ENCODE data around the gene RPL7L1.
"Not testable (repeated sequence)": the region's sequence is repeated elsewhere in the genome, so short reads cannot be mapped to it uniquely, and the experiment has no call there.

Gene RPL7L1

DNA sequence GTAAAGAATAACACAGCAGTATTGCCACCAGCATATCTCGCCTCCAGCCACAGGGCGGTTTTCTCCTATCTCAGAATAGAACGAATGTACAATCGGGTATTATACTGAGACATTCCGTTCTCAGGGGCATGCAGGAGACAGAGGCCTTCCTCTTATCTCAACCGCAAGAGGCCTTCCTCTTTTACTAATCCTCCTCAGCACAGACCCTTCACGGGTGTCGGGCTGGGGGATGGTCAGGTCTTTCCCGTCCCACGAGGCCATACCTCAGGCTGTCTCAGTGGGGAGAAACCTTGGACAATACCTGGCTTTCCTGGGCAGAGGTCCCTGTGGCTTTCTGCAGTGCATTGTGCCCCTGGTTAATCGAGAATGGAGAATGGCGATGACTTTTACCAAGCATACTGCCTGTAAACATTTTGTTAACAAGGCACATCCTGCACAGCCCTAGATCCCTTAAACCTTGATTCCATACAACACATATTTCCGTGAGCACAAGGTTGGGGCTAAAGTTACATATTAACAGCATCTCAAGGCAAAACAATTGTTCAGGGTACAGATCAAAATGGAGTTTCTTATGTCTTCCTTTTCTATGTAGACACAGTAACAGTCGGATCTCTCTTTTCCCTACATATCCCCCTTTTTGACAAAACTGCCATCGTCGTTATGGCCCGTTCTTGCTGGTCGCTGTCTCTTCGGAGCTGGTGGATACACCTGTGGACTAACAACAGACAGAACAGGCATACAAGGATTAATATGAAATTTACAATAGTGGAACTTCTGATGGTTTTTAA is 14.8 kb downstream of the RPL7L1 start:
- DNase-seq = not testable (repeated sequence)

DNA sequence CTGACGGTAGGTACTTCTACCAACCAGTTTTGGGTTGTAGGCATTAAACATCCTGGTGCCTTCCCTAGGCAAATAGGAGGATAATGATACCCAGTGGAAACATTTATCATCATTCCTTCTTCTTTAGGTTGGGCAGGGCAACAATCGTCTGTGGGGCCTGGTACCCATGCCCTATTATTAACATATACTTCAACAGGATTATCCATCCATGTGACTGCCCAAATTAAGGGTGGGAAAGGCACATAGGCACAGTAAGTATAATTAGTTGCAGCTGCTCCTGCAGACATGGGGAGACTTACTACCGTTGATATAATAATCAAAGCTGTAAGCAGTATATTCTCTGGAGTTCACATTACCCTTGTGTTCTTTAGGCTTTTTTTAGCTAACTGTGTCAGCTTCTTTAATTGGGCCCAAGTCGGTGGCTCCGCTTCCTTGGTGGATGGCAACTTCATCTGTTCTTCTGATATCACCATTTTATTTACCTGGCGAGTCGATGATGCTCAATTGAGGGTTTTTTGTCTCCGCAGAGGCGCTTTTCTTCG is 16.8 kb downstream of the RPL7L1 start:
- no peak for DNase-seq

DNA sequence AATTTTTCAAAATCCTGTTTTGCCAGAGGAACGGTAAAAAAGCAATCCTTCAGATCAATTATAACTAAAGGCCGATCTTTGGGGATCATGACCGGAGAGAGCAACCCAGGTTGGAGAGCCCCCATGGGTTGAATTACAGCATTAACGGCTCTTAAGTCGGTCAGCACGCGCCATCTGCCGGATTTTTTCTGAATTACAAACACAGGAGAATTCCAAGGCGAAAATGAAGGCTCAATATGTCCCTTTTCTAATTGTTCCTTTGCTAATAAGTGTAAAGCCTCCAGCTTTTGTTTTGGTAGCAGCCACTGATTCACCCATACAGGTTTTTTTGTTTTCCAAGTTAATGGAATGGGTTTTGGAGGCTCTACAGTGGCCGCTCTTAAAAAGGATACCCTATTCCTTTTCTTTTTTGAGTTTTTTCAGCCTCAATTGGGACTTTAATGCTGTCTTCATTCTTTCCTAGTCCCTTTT is 19.5 kb downstream of the RPL7L1 start:
- peak; percentile 71 for DNase-seq

DNA sequence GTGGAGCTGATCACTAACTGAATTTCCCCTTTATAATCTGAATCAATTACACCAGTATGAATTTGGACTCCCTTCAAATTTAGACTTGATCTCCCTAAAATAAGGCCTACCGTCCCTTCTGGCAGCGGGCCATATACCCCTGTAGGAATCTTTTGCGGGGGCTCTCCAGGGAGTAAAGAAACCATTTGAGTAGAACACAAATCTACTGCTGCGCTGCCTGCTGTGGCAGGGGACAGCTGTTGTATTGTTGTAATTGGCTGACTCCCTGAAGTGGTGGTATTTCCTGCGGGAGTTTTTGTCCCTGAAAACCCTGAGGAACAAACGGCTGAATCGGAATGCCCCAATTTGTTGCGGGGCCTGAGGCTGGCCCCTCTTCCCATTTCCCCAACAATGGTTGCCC is 20.5 kb downstream of the RPL7L1 start:
- DNase-seq = no peak

DNA sequence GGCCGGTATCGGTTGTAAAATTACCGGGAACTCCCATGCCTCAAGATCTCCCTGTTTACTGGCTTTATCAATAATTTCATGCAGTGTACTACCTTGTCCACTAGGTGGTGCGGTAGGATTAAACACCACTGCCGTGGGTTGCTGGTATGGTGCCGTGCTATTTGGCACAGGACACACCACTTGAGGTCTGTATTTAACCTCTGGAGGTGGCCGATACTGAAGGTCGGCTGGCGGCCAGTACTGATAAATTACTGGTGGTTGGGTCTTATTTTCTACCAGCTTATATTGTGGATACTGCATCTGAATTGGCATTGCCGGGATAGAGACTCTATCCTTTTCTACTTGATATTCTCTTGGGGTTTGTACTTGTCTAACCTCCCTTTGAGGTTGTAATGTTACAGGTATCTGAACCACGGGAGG is 22.1 kb downstream of the RPL7L1 start:
- peak; percentile 67 for DNase-seq

DNA sequence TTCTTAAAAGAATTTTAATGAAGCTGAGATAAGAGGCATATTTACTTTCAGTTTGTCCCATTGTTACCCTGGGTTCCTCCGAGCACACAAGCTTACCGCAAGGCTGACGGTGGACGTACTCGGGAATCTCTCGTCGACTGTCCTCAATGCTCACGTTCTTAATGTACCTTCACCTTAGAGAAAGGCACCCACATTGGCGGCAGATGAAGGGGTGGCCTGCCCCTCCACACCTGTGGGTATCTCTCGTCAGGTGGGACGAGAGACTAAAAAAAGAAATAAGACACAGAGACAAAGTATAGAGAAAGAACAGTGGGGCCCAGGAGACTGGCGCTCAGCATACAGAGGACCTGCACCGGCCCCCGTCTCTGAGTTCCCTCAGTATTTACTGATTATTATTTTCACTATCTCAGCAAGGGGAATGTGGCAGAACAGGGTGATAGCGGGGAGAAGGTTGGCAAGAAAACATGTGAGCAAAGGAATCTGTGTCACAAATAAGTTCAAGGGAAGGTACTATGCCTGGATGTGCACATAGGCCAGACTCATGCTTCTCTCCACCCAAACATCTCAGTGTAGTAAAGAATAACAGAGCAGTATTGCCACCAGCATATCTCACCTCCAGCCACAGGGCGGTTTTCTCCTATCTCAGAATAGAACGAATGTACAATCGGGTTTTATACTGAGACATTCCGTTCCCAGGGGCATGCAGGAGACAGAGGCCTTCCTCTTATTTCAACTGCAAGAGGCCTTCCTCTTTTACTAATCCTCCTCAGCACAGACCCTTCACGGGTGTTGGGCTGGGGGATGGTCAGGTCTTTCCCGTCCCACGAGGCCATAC is 23.2 kb downstream of the RPL7L1 start:
- not testable (repeated sequence) for DNase-seq

DNA sequence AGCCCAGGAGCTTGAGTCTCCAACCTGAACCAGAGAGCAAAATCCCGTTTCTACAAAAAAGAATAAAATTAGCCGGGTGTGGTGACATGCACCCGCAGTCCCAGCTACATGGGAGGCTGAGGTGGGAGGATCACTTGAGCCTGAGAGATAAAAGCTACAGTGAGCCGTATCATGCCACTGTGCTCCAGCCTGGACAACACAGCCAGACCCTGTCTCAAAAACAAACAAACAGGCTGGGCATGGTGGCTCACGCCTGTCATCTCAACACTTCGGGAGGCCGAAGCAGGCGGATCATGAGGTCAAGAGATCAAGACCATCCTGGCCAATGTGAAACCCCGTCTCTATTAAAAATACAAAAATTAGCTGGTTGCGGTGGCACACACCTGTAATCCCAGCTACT is 25.1 kb downstream of the RPL7L1 start:
- no peak for DNase-seq

DNA sequence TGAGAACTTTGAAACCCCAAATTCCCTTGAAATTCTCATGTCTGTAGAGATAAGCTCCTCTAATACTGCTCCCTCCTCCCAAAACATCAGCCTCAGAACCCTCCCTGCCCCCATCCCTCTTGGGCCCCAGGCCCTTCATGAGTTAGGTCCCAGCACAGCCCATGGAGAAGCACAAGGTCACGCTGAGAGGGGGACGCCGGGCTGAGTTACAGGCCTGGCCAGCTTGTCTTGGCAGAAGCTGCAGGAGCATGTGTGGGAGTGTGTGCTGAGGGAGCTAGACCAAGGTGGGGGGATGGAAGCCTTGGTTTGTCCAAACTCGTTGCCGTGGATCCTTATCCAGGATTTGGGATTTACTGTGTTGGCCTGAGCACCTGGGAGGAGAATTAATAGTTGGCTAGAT is 27.9 kb downstream of the RPL7L1 start:
- no peak for DNase-seq

DNA sequence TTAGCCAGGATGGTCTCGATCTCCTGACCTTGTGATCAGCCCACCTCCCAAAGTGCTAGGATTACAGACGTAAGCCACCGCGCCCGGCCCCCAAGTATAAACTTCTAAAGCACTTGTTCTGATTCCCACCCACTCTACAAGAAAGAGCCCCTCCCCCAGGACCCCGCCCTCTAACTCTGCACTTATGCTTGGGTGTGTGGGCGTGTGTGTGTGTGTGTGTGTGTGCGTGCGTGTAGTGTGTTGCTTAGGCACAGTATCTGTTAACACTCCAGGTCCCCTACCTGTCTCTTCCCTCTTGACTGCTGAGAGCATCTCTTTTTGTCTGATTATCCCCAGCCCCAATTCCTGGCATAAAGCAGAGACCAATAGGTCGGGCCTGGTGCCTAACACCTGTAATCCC is 30.4 kb downstream of the RPL7L1 start:
- no peak for DNase-seq

DNA sequence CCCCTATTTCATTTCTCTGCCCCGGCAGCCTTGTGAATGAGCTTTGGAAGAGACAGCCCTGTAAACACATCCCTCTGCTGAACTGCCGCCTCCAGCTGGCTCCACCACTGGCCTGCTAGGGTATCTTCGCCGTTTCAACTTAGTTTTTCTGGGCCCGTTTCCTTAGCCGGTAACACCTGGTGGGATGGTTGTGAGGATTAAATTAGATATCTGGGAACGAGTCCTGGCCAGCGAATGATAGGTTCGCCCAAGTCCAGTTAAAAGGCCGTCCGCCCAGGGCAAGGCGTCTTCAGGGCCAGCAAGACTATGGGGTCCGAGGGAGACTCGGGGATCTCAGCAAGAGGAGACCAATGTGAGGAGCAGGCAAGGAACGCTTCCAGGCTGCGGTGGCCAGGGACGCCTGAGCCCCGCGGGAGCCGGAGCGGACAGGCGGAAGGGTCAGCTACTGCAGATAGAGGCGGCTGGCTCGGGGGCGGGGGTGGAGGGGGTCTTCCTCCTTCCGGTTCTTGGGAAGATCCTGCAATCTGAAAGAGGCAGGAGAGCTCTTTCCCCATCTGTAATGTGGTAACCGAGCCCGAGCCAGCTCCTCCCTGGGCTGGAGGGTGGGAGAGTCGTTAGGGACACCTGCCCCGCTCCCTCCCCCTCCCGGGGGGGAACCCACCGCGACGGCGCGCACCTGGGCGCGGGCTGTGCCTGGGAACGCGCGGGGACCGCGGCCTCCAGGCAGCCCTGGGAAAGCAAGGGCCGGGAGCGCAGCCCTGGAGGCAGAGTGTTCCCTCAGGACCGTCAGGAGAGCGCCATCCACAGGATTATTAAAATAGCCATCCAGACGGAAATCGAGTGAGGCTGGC is 32.0 kb downstream of the RPL7L1 start:
- no peak for DNase-seq

DNA sequence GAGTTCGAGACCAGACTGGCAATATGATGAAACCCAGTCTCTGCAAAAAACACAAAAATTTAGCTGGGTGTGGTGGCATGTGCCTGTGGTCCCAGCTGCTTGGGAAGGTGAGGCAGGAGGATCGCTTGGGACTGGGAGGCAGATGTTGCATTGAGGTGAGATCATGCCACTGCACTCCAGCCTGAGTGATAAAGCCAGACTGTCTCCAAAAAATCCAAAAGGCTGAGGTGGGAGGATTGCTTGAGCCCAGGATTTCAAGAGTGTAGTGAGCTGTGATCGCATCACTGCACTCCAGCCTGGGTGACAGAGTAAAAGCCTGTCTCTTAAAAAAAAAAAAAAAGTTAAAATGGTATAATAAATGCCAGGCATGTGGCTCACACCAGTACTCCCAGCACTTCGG is 35.1 kb downstream of the RPL7L1 start:
- no peak for DNase-seq

DNA sequence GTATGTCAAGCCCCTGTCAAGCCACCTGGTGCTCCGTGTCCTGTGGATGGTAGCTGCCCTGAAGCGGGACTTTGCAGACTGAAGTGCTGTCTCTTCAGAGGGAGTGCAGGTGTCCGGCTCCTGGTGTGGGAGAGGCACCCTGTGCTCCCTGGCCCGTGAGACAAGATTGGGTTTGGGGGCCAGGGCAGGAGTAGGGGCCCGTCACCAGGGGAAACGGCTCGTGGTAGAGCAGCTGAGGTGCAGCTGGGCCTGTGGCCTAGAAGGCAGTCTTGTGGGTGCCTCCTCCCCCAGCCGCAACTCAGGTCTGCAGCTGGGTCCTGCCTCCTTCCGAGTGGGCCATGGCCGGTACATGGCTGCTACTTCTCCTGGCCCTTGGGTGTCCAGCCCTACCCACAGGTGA is 36.3 kb downstream of the RPL7L1 start, which contains the start of gene PTCRA:
Gene PTCRA, plus strand, starts transcription at position 322 of the 400 bp plus-strand sequence. Its CDS starts 17 bp downstream, at position 339.
- DNase-seq = no peak

DNA sequence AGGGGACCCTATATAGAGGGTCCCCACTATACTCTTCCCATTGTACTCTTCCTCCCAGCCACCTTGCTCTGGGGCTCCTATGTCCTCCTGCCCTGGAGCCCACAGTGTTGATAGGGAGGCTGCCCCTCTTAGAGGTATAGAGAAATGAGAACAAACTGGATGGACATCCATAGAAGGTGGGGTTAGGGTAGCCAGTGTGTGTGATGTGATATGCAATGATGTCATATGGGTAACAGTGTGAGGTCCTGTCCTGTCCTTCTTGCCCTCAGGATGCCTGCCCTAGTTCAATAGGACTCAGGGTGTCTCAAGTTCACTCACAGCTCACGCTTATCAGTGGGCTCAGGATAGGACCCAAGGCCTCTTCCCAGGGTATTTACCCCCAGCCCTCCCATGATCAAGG is 36.9 kb downstream of the RPL7L1 start:
- no peak for DNase-seq

DNA sequence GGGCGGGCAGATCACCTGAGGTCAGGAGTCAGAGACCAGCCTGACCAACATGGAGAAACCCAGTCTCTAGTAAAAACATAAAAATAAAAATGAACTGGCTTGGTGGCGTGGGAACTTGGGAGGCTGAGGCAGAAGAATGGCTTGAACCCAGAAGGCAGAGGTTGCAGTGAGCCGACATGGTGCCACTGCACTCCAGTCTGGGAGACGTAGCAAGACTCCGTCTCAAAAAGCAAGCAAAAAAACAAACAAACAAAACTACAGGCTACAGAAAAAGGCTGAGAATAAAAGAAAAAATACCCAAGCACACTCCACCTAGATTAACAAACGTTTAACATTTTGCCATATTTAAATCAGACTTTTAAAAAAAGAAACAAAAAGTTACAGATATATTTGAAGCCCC is 42.4 kb downstream of the RPL7L1 start:
- DNase-seq = no peak

DNA sequence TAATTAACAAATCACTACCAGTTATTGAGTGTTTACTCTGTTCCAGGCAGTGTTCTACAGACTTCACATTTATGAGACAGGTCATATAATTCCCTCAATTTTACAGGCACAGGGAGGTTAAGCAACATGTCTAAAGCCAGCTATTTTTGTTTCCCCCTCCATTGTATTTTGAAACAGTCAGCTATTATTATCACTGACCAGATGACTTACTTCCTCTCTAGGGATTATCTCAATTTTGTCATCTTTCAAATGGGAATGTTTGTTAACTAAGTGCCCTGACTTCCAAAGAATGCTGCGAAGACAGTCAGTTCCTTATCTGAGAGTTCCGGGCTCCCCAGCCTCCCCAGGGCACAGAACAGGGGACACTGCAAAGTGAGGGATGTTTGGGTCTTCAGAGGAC is 44.2 kb downstream of the RPL7L1 start:
- no peak for DNase-seq

DNA sequence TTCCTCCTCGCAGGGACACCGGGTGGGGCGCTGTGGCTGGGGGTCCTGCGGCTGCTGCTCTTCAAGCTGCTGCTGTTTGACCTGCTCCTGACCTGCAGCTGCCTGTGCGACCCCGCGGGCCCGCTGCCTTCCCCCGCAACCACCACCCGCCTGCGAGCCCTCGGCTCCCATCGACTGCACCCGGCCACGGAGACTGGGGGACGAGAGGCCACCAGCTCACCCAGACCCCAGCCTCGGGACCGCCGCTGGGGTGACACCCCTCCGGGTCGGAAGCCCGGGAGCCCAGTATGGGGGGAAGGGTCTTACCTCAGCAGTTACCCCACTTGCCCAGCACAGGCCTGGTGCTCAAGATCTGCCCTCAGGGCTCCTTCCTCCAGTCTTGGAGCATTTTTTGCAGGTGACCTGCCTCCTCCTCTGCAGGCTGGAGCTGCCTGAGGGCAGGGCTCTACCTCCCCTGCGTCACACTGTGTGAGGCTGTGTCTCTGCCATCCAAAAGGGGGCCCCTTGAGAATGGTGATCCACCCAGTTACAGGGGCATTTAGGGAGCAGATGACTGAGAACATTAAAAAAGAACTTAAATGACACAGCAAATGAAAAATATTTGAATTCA is 45.9 kb downstream of the RPL7L1 start:
- no peak for DNase-seq

DNA sequence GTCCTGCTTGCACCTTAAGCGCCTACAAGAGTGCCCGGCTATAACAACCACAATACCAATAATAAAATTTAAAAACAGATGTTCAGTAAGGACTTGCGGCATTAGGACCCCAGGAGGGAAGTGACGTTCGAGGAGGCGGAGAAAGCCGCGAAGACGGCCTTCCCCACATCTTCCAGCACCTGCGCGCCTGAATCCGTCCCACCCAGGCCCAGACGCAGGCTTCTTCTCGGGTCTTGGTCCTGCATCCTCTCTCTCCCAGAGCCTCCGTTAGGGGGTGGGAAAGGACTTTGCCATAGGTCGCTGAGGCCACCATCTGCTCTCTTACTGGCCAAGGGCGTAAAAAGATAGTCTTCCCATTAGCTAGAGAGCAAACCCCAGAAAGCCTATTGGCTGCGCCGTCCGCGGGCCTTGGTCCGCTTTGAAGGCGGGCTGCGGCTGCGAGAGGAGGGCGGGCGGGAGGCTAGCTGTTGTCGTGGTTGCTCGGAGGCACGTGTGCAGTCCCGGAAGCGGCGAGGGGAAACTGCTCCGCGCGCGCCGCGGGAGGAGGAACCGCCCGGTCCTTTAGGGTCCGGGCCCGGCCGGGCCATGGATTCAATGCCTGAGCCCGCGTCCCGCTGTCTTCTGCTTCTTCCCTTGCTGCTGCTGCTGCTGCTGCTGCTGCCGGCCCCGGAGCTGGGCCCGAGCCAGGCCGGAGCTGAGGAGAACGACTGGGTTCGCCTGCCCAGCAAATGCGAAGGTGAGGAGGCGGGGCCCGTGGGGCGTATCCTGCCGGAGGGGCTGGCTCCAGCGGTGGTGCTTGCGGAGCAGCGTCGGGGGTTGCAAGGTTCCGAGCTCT is 49.8 kb downstream of the RPL7L1 start, which contains the start of gene CNPY3:
Gene CNPY3, plus strand, starts transcription at position 495 of the 835 bp plus-strand sequence. Its CDS starts 91 bp downstream, at position 586.
- DNase-seq = peak; percentile 91

DNA sequence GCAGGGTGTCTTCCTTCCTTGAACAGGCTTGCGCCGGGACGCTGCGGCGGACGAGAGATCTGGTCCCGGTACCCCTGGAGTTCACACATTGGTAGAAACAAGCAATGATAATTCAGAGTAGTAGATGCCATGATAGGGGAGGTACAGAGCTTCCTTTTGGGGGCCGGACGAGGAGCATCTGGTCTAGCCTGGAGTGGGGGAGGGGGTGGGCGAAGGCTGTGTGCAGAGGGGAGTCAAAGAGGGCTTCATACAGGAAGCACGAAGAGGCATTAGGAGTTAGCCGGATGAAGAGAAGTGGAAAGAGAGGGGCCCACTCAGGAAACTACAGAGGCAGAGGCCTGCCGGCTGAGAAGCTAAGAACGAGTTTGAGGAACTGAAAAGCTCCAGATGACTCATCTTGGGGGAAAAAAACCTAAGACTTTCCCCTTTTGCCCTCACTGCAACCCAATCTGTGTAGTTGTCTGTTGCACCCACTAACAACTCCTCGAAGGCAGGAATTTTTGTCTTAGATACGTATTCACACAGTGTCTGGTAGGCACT is 50.5 kb downstream of the RPL7L1 start:
- peak; percentile 46 for DNase-seq

DNA sequence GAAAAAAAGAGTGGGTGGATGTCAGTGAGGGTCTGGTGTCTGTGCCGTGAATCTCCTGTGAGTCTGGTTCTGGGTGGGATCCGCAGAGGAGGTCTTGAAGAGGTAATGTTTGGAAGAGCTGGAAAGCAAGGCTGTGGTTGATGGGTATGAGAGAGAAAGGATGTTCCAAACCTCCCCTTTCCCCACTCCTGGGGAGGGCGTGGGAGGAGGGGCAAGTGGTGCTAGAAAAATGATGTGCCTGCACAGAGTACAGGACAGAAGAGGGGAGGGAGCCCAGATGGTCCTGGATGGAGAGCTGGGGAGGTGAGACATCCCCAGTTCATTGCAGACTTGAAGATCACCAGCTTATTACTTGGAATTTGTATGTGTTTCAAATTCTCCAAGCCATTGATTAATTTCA is 53.0 kb downstream of the RPL7L1 start:
- no peak for DNase-seq

DNA sequence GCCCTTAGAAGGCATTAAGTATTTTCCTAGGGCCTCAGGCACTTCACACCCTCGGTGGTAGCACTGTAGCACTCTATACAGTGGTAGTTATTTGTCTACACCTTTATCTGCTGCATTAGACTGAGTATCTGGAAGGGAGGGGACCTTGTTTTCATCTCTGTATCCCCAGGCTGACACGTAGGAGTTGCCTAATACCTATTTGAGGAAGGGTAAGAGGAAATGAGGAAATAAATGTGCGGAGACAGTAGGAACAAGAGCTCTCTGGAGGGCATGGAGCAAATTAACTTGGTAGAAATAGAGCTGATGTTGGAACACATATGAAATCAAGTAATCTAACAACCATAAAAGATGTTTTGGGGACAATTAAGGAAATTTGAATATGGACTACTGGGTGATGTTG is 53.8 kb downstream of the RPL7L1 start:
- no peak for DNase-seq

DNA sequence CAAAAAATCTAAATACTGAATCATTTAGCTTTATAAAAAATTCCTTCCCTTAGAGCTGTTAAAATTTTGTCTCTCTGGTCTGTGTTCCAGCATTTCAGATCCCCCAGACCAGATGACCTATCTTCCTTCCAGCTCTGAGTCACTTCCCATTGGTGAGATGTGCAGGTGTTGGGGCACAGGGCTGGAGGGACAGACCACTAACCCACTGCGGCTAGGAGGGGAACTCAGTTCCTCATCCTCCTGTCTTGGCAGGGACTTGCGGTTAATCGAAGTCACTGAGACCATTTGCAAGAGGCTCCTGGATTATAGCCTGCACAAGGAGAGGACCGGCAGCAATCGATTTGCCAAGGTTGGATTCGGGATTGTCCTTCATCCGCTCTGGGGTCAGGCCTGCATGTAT is 55.9 kb downstream of the RPL7L1 start:
- no peak for DNase-seq

Measured in effector CD4-positive, alpha-beta T cell (primary cell).